NCI-H1105 treated with DMSO at 0.1 percent for 48 hours (cell line): Measurements from ENCODE around the gene HDAC10.

ENCODE experiments used
- DNase-seq: peaks from one replicate; lab custom pipeline; 2025; lab: John Stamatoyannopoulos, UW

HDAC10 gene

GRCh38 chr22:50201191-50202129 lies 49.6 kb downstream of the HDAC10 start:
- no peak for DNase-seq

- DNase-seq = peak; percentile 79
Measured at GRCh38 chr22:50200461-50201190, 50.4 kb downstream of the HDAC10 start, which contains the start of gene SELENOO. Gene SELENOO (plus strand): TSS chr22:50201011. CDS start chr22:50201037, 26 bp downstream.

- no peak for DNase-seq
Measured at GRCh38 chr22:50199829-50200460, 51.1 kb downstream of the HDAC10 start.

- DNase-seq = no peak
Measured at GRCh38 chr22:50199251-50199721, 51.8 kb downstream of the HDAC10 start.

- no peak for DNase-seq
Measured at GRCh38 chr22:50198624-50199017, 52.4 kb downstream of the HDAC10 start.

GRCh38 chr22:50197856-50198623 lies 53.0 kb downstream of the HDAC10 start:
- no peak for DNase-seq

GRCh38 chr22:50197000-50197800 lies 53.9 kb downstream of the HDAC10 start:
- no peak for DNase-seq

GRCh38 chr22:50196256-50196655 lies 54.8 kb downstream of the HDAC10 start:
- DNase-seq = no peak
